BE2C (cell line): ENCODE data around the gene LACC1.

Experiments
- DNase-seq: peaks from one replicate; pipeline ENCODE4 v3.0.0-alpha.2; 2020
- H3K27me3 ChIP-seq: fragments of 250-450 bp; sonication (Bioruptor Pico); 2 replicates; pipeline ENCODE4 v1.5.1; 2020; ENCODE audit warnings: mild to moderate bottlenecking
- H3K36me3 ChIP-seq: fragments of 250-450 bp; sonication (Bioruptor Pico); 2 replicates; pipeline ENCODE4 v1.5.1; 2020; ENCODE audit warnings: mild to moderate bottlenecking
- H3K4me1 ChIP-seq: fragments of 250-450 bp; sonication (Bioruptor Pico); 2 replicates; pipeline ENCODE4 v1.5.1; 2020
- H3K4me3 ChIP-seq: 2 replicates; pipeline ENCODE4 v1.5.1; 2011; ENCODE audit warnings: low read depth, low read length
- H3K9me3 ChIP-seq: fragments of 250-450 bp; sonication (Bioruptor Pico); 2 replicates; pipeline ENCODE4 v1.5.1; 2020
- CTCF ChIP-seq: IDR thresholded peaks from 2 replicates; pipeline ENCODE4 v1.5.1; 2012; ENCODE audit warnings: mild to moderate bottlenecking, low read depth, low read length

The LACC1 gene

GRCh38 chr13:43848001-43848649, 31.6 kb upstream of the LACC1 start:
- no peak for TF ChIP-seq CTCF
- Histone ChIP-seq H3K27me3 (no peaks in the 10 kb centered on the region), H3K9me3 (no peaks in the 10 kb centered on the region; the same call in 1 of the 2 replicates), H3K4me3 (no peak overlapping the region), H3K36me3 (no peaks in the 10 kb centered on the region), H3K4me1 (no peaks in the 10 kb centered on the region)
- DNase-seq = no peak

GRCh38 chr13:43850873-43851272, 28.8 kb upstream of the LACC1 start:
- no peak for TF ChIP-seq CTCF
- Histone ChIP-seq H3K4me1 (no peaks in the 10 kb centered on the region), H3K27me3 (no peaks in the 10 kb centered on the region), H3K4me3 (no peak overlapping the region), H3K36me3 (no peaks in the 10 kb centered on the region), H3K9me3 (no peaks in the 10 kb centered on the region; the same call in none of the 2 replicates)
- no peak for DNase-seq

- DNase-seq = no peak
- H3K4me1 ChIP-seq = no peaks in the 10 kb centered on the region
- H3K9me3 ChIP-seq = no peaks in the 10 kb centered on the region; the same call in none of the 2 replicates
- TF ChIP-seq CTCF = no peak
- no peak overlapping the region for H3K4me3 ChIP-seq
- no peaks in the 10 kb centered on the region for H3K27me3 ChIP-seq
- no peaks in the 10 kb centered on the region for H3K36me3 ChIP-seq
These were observed 26.7 kb upstream of the LACC1 start for GRCh38 chr13:43852923-43853404.

- no peak for DNase-seq
- Histone ChIP-seq H3K4me1 (no peaks in the 10 kb centered on the region), H3K27me3 (no peaks in the 10 kb centered on the region), H3K9me3 (no peaks in the 10 kb centered on the region), H3K36me3 (no peaks in the 10 kb centered on the region), H3K4me3 (no peak overlapping the region)
- no peak for TF ChIP-seq CTCF
These were observed 17.8 kb upstream of the LACC1 start for GRCh38 chr13:43861863-43862262.

- no peak for TF ChIP-seq CTCF
- Histone ChIP-seq H3K4me3 (no peak overlapping the region), H3K9me3 (no peaks in the 10 kb centered on the region), H3K27me3 (no peaks in the 10 kb centered on the region), H3K36me3 (no peaks in the 10 kb centered on the region), H3K4me1 (no peaks in the 10 kb centered on the region)
- no peak for DNase-seq
These were observed 14.8 kb upstream of the LACC1 start for GRCh38 chr13:43864921-43865320.

- H3K36me3 ChIP-seq = no peaks in the 10 kb centered on the region
- no peak for DNase-seq
- TF ChIP-seq CTCF = no peak
These were observed 13.8 kb upstream of the LACC1 start for GRCh38 chr13:43865892-43866291.

More at GRCh38 chr13:43865892-43866291, 13.8 kb upstream of the LACC1 start:
- Histone ChIP-seq H3K4me1 (no peaks in the 10 kb centered on the region), H3K4me3 (no peak overlapping the region), H3K27me3 (no peaks in the 10 kb centered on the region), H3K9me3 (no peaks in the 10 kb centered on the region)
